Right kidney (tissue), 1 donor: ENCODE data around the gene DTX1.
"Not testable (repeated sequence)": the region's sequence is repeated elsewhere in the genome, so short reads cannot be mapped to it uniquely, and the experiment has no call there.

Source experiments
- DNase-seq: peaks from one replicate; pipeline ENCODE4 v3.0.0-alpha.2; 2016

Gene DTX1

GRCh38 chr12:113136990-113137511, 80.5 kb downstream of the DTX1 start:
- DNase-seq, result no peak

GRCh38 chr12:113137861-113138783, 81.6 kb downstream of the DTX1 start:
- DNase-seq, result no peak

- no peak for DNase-seq
These were observed 82.3 kb downstream of the DTX1 start for GRCh38 chr12:113138826-113139225.

- no peak for DNase-seq
These were observed 84.2 kb downstream of the DTX1 start for GRCh38 chr12:113140706-113141105.

GRCh38 chr12:113141716-113142115, 85.2 kb downstream of the DTX1 start:
- DNase-seq, result not testable (repeated sequence)

- DNase-seq, result no peak
These were observed 85.8 kb downstream of the DTX1 start for GRCh38 chr12:113142173-113142885.

GRCh38 chr12:113142886-113143332, 86.4 kb downstream of the DTX1 start:
- DNase-seq, result no peak

- DNase-seq, result no peak
These were observed 87.4 kb downstream of the DTX1 start for GRCh38 chr12:113143959-113144358.

- no peak for DNase-seq
These were observed 88.3 kb downstream of the DTX1 start for GRCh38 chr12:113144806-113145205.

- DNase-seq, result no peak
These were observed 89.4 kb downstream of the DTX1 start for GRCh38 chr12:113145720-113146551.

GRCh38 chr12:113146999-113147398, 90.5 kb downstream of the DTX1 start:
- DNase-seq, result no peak
